Measurements from ENCODE around the gene SLITRK2.

SLITRK2 gene

DNA sequence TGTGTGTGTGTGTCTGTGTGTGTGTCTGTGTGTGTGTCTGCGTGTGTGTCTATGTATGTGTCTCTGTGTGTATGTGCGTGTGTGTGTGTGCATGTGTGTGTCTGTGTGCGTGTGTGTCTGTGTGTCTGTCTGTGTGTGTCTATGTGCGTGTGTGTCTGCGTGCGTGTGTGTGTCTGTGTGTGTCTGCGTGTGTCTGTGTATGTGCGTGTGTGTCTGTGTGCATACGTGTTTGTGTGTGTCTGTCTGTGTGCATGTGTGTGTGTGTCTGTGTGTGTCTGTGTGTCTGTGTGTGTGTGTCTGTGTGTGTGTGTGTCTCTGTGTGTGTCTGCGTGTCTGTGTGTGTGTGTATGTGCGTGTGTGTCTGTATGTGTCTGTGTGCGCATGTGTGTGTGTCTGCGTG is 35.6 kb downstream of the SLITRK2 start:
- DNase-seq = no peak

DNA sequence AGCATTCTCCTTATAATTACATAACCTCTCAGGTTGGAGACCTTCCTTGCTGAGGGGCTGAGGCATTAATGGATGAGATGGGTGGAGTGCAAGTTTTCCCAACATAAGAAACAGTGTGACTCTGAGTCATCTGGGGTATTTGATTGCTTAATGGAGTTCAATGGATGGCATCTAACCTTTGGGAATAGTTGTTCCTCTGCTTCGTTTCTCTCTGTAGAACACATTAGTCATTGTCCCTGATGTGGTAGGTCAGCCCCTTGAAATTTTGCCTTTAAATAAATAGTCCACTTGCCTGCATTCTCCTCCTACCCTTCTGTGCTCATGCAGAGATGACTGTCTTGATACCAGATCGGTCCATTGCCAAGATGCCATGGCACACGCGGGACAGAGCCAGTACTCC is 38.6 kb downstream of the SLITRK2 start:
- no peak for DNase-seq

DNA sequence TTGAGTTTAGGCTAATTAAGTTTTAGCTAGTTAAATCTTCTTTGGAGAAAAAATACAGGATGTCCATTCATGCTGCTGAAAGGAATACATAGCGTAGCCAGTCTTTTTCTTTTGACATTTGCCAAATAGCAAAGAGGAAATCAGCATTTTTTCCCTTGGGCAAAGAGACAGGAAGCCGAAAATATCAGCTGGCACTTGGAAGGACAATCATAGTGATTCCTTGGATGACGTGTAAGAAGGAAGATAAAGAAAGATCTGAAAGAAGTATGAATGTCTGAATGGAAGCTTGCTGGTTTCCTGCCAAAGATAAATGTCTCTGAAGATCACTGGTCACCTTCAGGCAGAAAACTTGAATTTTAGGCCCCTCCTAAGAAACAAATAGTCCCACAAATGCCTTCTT is 44.2 kb downstream of the SLITRK2 start:
- DNase-seq = no peak

DNA sequence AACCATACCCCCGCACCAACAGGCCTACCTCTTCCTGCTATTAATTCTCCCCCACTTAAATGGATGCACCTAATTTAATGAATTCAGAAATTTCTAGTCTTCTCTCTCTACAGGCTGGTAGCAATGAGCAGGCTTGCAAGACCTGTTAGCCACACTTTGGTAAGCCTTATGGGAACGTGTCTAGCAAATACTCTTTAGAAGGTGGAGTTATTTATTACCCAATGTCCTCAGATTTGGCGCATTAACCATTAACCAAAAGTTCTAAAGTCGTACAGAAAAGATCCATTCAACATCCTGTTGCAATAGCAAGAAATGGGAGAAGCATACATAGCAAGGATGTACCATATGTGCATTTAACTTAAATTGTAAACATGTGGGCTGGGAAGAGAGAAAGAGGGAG is 47.5 kb downstream of the SLITRK2 start:
- DNase-seq = no peak
